ENCODE measurements around the gene TPRG1L. TPM values are rescaled to one million over a fixed set of nuclear protein-coding genes. Genes with fewer than 3 reads are reported as not detected.

TPRG1L gene
- total RNA-seq, 1 donor from 2014 or later: 71.5 TPM

GRCh38 chr1:3626025-3626424 lies 1.2 kb downstream of the TPRG1L start:
- DNase-seq (ENCODE audit: extremely low read depth, low read depth, low spot score): no peak

DNA sequence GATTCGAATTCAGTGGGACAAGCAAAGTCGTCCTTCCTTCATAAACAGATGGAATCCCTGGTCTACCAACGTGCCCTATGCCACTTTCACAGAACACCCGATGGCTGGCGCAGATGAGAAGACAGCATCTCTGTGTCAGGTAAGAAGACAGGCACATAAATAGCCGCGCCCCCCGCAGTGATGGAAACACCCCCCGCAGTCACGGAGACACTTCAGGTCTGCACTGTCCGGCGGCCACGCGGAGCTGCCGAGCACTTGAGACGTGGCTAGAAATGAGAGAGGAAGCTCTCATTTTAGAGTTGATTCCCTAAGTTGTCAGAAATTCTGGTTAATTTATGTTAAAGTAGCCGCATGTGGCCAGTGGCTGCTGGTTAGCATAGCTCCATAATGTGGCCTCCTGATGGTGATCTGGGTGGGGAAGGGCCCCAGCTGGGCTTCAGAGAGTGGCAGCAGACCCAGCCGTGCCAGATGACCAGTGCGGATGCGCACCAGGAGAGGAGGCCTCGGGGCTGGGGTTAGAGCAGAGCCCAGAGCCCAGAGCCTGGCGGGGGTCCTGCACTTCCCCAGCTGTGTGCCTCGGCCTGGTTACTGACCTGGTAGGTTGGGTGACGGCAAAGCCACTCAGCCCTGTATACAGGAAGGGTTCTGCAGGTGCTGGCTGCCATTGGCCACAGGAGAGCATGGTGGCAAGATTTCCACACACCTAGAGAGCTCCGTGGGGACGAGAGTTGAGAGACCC lies 2.9 kb downstream of the TPRG1L start:
- no peak for DNase-seq (ENCODE audit: extremely low read depth, low read depth, low spot score)

DNA sequence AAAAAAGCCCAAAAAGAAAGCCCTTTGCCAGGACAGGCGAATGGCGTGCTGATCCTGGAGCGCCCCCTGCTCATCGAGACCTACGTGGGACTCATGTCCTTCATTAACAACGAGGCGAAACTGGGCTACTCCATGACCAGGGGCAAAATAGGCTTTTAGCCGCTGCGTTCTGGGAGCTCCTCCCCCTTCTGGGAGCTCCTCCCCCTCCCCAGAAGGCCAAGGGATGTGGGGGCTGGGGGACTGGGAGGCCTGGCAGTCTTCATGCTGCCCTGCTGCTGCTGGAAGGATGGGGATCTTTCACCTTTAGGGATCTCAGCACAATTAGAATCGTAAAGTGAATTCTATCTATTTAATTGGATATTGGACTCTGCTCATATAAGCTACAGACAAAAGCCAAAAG lies 3.6 kb downstream of the TPRG1L start:
- DNase-seq (ENCODE audit: extremely low read depth, low read depth, low spot score): no peak

DNA sequence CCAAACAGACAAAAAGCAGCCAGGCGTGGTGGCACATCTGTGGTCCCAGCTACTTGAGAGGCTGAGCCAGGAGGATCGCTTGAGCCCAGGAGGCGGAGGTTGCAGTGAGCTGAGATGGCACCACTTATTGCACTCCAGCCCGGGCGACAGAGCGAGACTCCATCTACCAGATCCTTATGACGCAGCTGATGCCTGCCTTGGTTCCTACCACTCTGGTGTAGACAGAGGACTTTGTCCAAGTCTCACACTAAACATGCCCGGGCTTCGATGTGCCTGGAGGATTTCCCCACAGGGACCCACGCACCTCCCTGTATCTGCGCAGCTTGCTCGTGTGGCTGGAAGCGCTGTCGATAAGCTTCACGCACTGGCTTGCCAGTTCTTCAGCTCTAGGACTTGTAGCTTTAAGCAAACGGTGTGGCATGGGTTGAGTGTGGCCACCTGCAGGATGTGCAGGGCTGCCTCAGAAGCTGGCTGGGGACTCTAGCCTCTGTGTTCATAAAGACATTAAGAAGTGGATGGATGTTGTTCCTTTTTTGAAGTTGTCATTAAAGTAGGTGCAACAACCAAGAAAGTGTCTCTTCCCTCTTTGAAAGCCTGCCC lies 4.8 kb downstream of the TPRG1L start:
- no peak for DNase-seq (ENCODE audit: extremely low read depth, low read depth, low spot score)

GRCh38 chr1:3630161-3630611 lies 5.4 kb downstream of the TPRG1L start:
- DNase-seq (ENCODE audit: extremely low read depth, low read depth, low spot score): no peak

- DNase-seq (ENCODE audit: extremely low read depth, low read depth, low spot score): no peak
Observed at GRCh38 chr1:3630914-3631313, 6.1 kb downstream of the TPRG1L start.

- no peak for DNase-seq (ENCODE audit: extremely low read depth, low read depth, low spot score)
Observed at GRCh38 chr1:3631320-3632260, 6.8 kb downstream of the TPRG1L start.

DNA sequence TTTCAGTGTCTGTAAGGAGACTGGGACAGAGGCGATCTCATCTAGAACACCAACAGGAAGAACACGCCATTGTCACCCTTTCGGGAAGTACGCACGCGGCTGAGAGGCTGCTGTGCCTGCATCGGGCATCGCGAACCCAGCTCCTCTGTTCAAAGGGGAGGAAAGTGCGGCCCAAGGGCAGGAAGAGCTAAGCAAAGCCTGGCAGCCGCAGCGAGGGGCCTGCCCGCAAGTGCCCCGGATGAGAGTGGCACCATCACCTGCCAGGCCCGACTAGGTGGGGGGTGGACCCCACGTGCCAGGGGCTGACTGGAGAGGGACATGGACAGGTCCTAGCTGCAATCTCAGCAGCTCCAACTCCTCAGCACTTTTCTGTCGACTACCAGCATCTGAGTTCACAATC lies 7.5 kb downstream of the TPRG1L start:
- DNase-seq (ENCODE audit: extremely low read depth, low read depth, low spot score): no peak

GRCh38 chr1:3632716-3633343 lies 8.0 kb downstream of the TPRG1L start:
- no peak for DNase-seq (ENCODE audit: extremely low read depth, low read depth, low spot score)

- DNase-seq (ENCODE audit: extremely low read depth, low read depth, low spot score): no peak
Observed at GRCh38 chr1:3633344-3634058, 8.7 kb downstream of the TPRG1L start.

DNA sequence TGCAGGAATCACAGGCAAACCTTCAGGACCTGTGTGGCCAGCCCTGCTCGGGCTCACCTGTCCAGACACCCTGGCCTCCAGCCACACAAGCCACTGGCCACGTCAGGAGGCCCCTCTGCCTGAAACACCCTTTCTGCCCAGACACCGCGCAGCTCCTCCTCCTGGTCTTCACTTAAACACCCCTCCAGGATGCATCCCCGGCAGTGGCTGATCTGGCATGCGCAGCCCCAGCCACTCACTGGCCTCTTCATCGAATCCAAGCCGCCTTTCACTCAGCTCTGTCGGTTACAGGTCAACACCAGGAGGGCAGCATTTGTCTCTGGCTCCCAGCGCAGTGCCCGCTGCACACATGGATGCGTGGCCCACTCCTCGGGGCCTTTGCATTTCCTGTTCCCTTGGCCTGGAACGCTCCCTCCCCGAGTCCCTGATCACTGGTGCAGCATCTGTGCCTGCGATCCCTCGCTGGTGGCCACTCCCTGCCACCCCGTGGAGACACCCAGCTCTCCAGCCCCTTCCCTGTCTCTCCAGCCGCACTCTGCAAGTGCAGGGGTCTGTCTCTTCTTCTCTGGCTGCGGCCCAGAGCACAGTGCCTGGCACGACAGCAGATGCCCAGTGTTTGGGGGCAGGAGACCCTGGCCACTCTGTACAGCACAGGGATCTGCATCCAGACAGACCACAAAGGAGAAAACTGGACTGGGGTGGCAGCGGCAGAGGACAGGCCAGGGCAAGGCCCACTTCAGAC lies 9.4 kb downstream of the TPRG1L start:
- no peak for DNase-seq (ENCODE audit: extremely low read depth, low read depth, low spot score)

- DNase-seq (ENCODE audit: extremely low read depth, low read depth, low spot score): no peak
Observed at GRCh38 chr1:3636080-3636479, 11.3 kb downstream of the TPRG1L start.

- no peak for DNase-seq (ENCODE audit: extremely low read depth, low read depth, low spot score)
Observed at GRCh38 chr1:3636531-3636930, 11.7 kb downstream of the TPRG1L start.

DNA sequence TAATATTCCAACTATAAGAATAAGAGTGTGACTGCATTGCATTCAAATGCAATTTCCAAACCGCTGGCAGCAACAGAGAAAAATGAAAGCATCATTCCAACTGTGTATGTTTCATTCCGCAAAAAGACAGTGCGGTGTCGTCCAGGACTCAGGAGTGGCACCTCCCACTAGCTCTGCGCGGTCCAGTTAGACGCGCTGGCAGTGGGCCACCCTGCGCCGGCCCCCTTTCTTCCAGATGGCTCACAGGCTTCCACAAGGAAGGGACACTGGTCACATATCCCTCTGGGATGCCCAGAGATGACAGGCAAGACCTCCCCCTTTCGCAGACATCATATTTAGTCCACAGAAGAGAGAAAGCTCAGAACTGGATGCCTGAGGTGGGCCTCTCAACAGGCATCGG lies 13.2 kb downstream of the TPRG1L start:
- no peak for DNase-seq (ENCODE audit: extremely low read depth, low read depth, low spot score)

DNA sequence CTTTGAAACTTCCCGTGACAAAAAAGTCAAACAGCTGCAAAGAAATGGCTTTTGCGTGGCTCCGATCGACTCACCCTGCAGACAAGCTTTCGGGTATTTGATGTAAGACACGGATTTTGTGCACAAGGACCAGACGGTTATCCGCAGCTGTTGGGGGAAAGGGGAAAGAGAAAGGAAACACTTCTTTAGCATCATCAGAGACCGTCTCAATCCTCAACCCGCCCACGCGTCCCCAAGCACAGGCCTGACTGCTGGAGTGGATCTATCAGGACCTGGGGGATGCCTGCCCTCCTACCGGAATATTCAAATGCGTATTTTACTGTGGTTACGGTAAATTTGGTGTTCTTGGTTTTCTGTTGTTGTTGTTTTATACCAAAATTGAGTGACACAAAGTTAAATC lies 13.9 kb downstream of the TPRG1L start:
- DNase-seq (ENCODE audit: extremely low read depth, low read depth, low spot score): no peak

- DNase-seq (ENCODE audit: extremely low read depth, low read depth, low spot score): no peak
Observed at GRCh38 chr1:3639397-3639911, 14.6 kb downstream of the TPRG1L start.

DNA sequence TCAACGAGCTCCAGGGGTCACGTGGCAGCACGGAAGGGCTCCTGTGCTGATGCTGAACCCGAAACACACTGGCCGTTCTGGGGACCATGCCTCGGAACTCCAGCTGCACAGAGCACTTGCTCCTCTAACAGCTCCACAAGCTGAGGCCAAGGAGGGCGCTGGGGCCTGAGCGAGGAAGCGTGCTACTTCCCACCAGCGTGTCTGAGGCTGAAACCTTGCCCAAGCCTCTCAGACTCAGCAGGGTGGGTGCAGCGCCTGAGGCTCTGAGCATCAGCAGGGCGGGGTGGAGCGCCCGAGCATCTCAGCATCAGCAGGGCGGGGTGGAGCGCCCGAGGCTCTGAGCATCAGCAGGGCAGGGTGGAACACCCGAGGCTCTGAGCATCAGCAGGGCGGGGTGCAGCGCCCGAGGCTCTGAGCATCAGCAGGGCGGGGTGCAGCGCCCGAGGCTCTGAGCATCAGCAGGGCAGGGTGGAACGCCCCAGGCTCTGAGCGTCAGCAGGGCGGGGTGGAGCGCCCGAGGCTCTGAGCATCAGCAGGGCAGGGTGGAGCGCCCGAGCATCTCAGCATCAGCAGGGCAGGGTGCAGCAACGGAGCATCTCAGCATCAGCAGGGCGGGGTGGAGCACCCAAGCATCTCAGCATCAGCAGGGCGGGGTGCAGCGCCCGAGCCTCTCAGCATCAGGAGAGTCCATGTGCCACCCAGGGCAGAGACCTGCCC lies 15.5 kb downstream of the TPRG1L start:
- DNase-seq (ENCODE audit: extremely low read depth, low read depth, low spot score): no peak

GRCh38 chr1:3641046-3641760 lies 16.4 kb downstream of the TPRG1L start:
- no peak for DNase-seq (ENCODE audit: extremely low read depth, low read depth, low spot score)
